PC-9 (cell line): ENCODE results near the gene RNU1-1.
"Not testable (repeated sequence)": the region's sequence is repeated elsewhere in the genome, so short reads cannot be mapped to it uniquely, and the experiment has no call there.

ENCODE experiments used
- CTCF ChIP-seq: fragments of 200-600 bp; sonication (generic); conservative IDR thresholded peaks from 2 replicates; pipeline ENCODE4 v1.6.1; 2017; ENCODE audit warnings: mixed run types, antibody characterized with exemption, mild to moderate bottlenecking, moderate library complexity
- EZH2 ChIP-seq: fragments of 200-600 bp; sonication (generic); IDR thresholded peaks from 2 replicates; pipeline ENCODE4 v1.8.0; 2017; ENCODE audit warnings: antibody characterized with exemption, low read depth

GRCh38 chr1:16500975-16501374 lies 13.1 kb downstream of the RNU1-1 start:
- not testable (repeated sequence) for TF ChIP-seq CTCF, EZH2
